K562 (cell line): ENCODE measurements around the gene KIF9. TPM values are rescaled to one million over a fixed set of nuclear protein-coding genes. Genes with fewer than 3 reads are reported as not detected.

Source experiments
- ARHGAP35 ChIP-seq: fragments of 450-650 bp; IDR thresholded peaks from 2 replicates; pipeline ENCODE4 v1.6.1; 2018; ENCODE audit not compliant: partially characterized antibody
- EP400 ChIP-seq: fragments of 450-650 bp; IDR thresholded peaks from 2 replicates; pipeline ENCODE4 v1.6.1; 2017; ENCODE audit warnings: antibody characterized with exemption, mild to moderate bottlenecking, moderate library complexity
- GTF2A2 ChIP-seq: IDR thresholded peaks from 2 replicates; pipeline ENCODE4 v1.6.1; 2016; ENCODE audit warnings: mild to moderate bottlenecking, missing genetic modification characterization, missing compliant biosample characterization
- IRF9 ChIP-seq: fragments of 450-650 bp; IDR thresholded peaks from 2 replicates; pipeline ENCODE4 v1.6.1; 2016; ENCODE audit warnings: missing biosample characterization, missing genetic modification characterization
- NR0B1 ChIP-seq: fragments of 450-650 bp; IDR thresholded peaks from one replicate; pipeline ENCODE4 v1.6.1; 2018; ENCODE audit warnings: mild to moderate bottlenecking, moderate library complexity; ENCODE audit not compliant: partially characterized antibody
- SAFB ChIP-seq: fragments of 200-400 bp; formaldehyde crosslinking; IDR thresholded peaks from 2 replicates; pipeline ENCODE4 v1.6.1; 2017; ENCODE audit warnings: low read depth, low read length, borderline replicate concordance
- SMARCE1 ChIP-seq: fragments of 450-650 bp; IDR thresholded peaks from 2 replicates; pipeline ENCODE4 v1.7.1; 2016; ENCODE audit warnings: mild to moderate bottlenecking
- SRSF3 ChIP-seq: fragments of 200-400 bp; formaldehyde crosslinking; IDR thresholded peaks from 2 replicates; pipeline ENCODE4 v1.6.1; 2016; ENCODE audit warnings: mild to moderate bottlenecking, low read length, moderate library complexity; ENCODE audit not compliant: insufficient read depth
- THAP12 ChIP-seq: fragments of 250-450 bp; sonication (Bioruptor Pico); IDR thresholded peaks from 2 replicates; pipeline ENCODE4 v1.9.0; 2021; ENCODE audit warnings: mild to moderate bottlenecking, inconsistent platforms
- U2AF2 ChIP-seq: fragments of 200-400 bp; formaldehyde crosslinking; optimal IDR thresholded peaks from 2 replicates; pipeline ENCODE3; 2017; ENCODE audit warnings: low read depth, mild to moderate bottlenecking, low read length
- ZBTB33 ChIP-seq: sonication (generic); formaldehyde crosslinking; IDR thresholded peaks from 2 replicates; pipeline ENCODE4 v1.8.1; 2023; ENCODE audit warnings: mild to moderate bottlenecking, missing genetic modification reagents
- ZFP30 ChIP-seq: fragments of 250-450 bp; sonication (Bioruptor Pico); IDR thresholded peaks from 2 replicates; pipeline ENCODE4 v1.8.0; 2022; ENCODE audit warnings: moderate library complexity, mild to moderate bottlenecking, inconsistent platforms, borderline replicate concordance
- ZNF354B ChIP-seq: fragments of 250-450 bp; sonication (Bioruptor Pico); IDR thresholded peaks from 2 replicates; pipeline ENCODE4 v1.4.0; 2020
- ZNF561 ChIP-seq: fragments of 450-650 bp; formaldehyde crosslinking; conservative IDR thresholded peaks from 2 replicates; pipeline ENCODE4 v1.4.0; 2020; ENCODE audit warnings: mild to moderate bottlenecking, moderate library complexity
- ZNF75A ChIP-seq: fragments of 450-650 bp; formaldehyde crosslinking; IDR thresholded peaks from 2 replicates; pipeline ENCODE4 v1.4.0; 2020; ENCODE audit warnings: mild to moderate bottlenecking
- polyA plus RNA-seq, 8 experiments: library from polyadenylated mRNA; depleted of rRNA in 4 of 8; stranded (reverse) in 5 of 8; unstranded in 3 of 8; fragments of >200 nt; fragmentation: Nextera tagmentation in 2 of 8; fragmentation: Illumina TruSeq in 1 of 8; extraction: Ambion mirVana in 2 of 8; extraction: Trizol in 1 of 8; gene quantifications; 2 replicates each; pipeline versions ENCODE4 v1.2.1 to v1.2.3, GENCODE V29; 2011 to 2014; ENCODE audit warnings: inconsistent platforms in 1 of 8, missing spikeins in 1 of 8
- total RNA-seq, 7 experiments: library from RNA; depleted of rRNA in 6 of 7; stranded (reverse); fragments of >200 nt in 6 of 7; fragmentation: Illumina TruSeq in 2 of 7; extraction: Trizol in 2 of 7; gene quantifications; 2 replicates each; pipeline versions ENCODE4 v1.2.1 to v1.2.3, GENCODE V29; 2011 to 2021; ENCODE audit warnings: low replicate concordance in 1 of 7

Gene KIF9
- total and polyA plus RNA-seq, 9 of the 15 experiments (the other 6 are each of a cell fraction or from before 2014, with no cell fraction given): 16.9 to 56.9 (median 25.0) TPM

GRCh38 chr3:47282424-47283192, at the start of gene KIF9, which contains the start of gene KLHL18 (continued):
- TF ChIP-seq ZFP30 (CRISPR knock-in tag) (no peak), SMARCE1 (peak; percentile 63), THAP12 (CRISPR knock-in tag) (peak; percentile 78), ZNF354B (CRISPR knock-in tag) (no peak), U2AF2 (no peak), ARHGAP35 (no peak), SRSF3 (peak; percentile 74; the same call in 1 of the 2 replicates), IRF9 (tag) (no peak), NR0B1 (no peak), ZNF75A (CRISPR knock-in tag) (no peak), SAFB (no peak), GTF2A2 (no peak), EP400 (peak; percentile 99), ZBTB33 (CRISPR knock-in tag) (no peak), ZNF561 (CRISPR knock-in tag) (no peak)
